ENCODE measurements around the gene BTAF1. TPM values are rescaled to one million over a fixed set of nuclear protein-coding genes. Genes with fewer than 3 reads are reported as not detected.
"Not testable (repeated sequence)": the region's sequence is repeated elsewhere in the genome, so short reads cannot be mapped to it uniquely, and the experiment has no call there.

The BTAF1 gene
- total RNA-seq, 3 donors from 2014 or later, result 44.5 to 49.5 (median 46.3) TPM

- not testable (repeated sequence) for H3K9me3 Mint-ChIP-seq; DNase-seq; H3K27me3 Mint-ChIP-seq (ENCODE audit: low read depth); ATAC-seq; H3K4me1 Mint-ChIP-seq (ENCODE audit: low read depth); H3K4me3 Mint-ChIP-seq
- peaks cover 59% of the 10 kb centered on the region for H3K36me3 Mint-ChIP-seq (ENCODE audit: insufficient read depth)
Measured at GRCh38 chr10:92025340-92025739, 101.8 kb downstream of the BTAF1 start.

GRCh38 chr10:92027141-92027540 is 103.6 kb downstream of the BTAF1 start:
- DNase-seq, result no peak
- Mint-ChIP-seq H3K36me3 (ENCODE audit: insufficient read depth) (peaks cover 55% of the 10 kb centered on the region), H3K27me3 (ENCODE audit: low read depth) (no peaks in the 10 kb centered on the region), H3K4me3 (no peak overlapping the region), H3K9me3 (no peaks in the 10 kb centered on the region), H3K4me1 (ENCODE audit: low read depth) (no peaks in the 10 kb centered on the region)
- no peak for ATAC-seq

GRCh38 chr10:92031580-92031979 is 108.0 kb downstream of the BTAF1 start:
- Mint-ChIP-seq H3K4me1 (ENCODE audit: low read depth) (no peaks in the 10 kb centered on the region), H3K36me3 (ENCODE audit: insufficient read depth) (peaks cover 53% of the 10 kb centered on the region), H3K4me3 (no peak overlapping the region), H3K27me3 (ENCODE audit: low read depth) (no peaks in the 10 kb centered on the region), H3K9me3 (no peaks in the 10 kb centered on the region)
- no peak for ATAC-seq
- DNase-seq, result no peak

- not testable (repeated sequence) for H3K4me1 Mint-ChIP-seq (ENCODE audit: low read depth); DNase-seq; H3K27me3 Mint-ChIP-seq (ENCODE audit: low read depth); H3K4me3 Mint-ChIP-seq; H3K9me3 Mint-ChIP-seq; ATAC-seq
- H3K36me3 Mint-ChIP-seq (ENCODE audit: insufficient read depth), result peaks cover 41% of the 10 kb centered on the region
Measured at GRCh38 chr10:92033070-92033469, 109.5 kb downstream of the BTAF1 start.

GRCh38 chr10:92038949-92039348 is 115.4 kb downstream of the BTAF1 start:
- DNase-seq (no peak), ATAC-seq (no peak)
- Mint-ChIP-seq H3K36me3 (ENCODE audit: insufficient read depth) (peaks cover 8% of the 10 kb centered on the region), H3K4me1 (ENCODE audit: low read depth) (no peaks in the 10 kb centered on the region), H3K4me3 (no peak overlapping the region), H3K27me3 (ENCODE audit: low read depth) (no peaks in the 10 kb centered on the region), H3K9me3 (no peaks in the 10 kb centered on the region)

GRCh38 chr10:92042541-92042940 is 119.0 kb downstream of the BTAF1 start:
- DNase-seq, result no peak
- ATAC-seq, result no peak
- Mint-ChIP-seq H3K27me3 (ENCODE audit: low read depth) (no peaks in the 10 kb centered on the region), H3K36me3 (ENCODE audit: insufficient read depth) (no peaks in the 10 kb centered on the region), H3K9me3 (no peaks in the 10 kb centered on the region), H3K4me1 (ENCODE audit: low read depth) (peaks cover under 1% of the 10 kb centered on the region), H3K4me3 (no peak overlapping the region)

- Mint-ChIP-seq H3K9me3 (no peaks in the 10 kb centered on the region), H3K4me1 (ENCODE audit: low read depth) (peaks cover 11% of the 10 kb centered on the region), H3K27me3 (ENCODE audit: low read depth) (no peaks in the 10 kb centered on the region), H3K36me3 (ENCODE audit: insufficient read depth) (no peaks in the 10 kb centered on the region), H3K4me3 (no peak overlapping the region)
- no peak for ATAC-seq
- DNase-seq, result no peak
Measured at GRCh38 chr10:92045641-92046106, 122.1 kb downstream of the BTAF1 start.

GRCh38 chr10:92047215-92047614 is 123.6 kb downstream of the BTAF1 start:
- no peaks in the 10 kb centered on the region for H3K27me3 Mint-ChIP-seq (ENCODE audit: low read depth)
- ATAC-seq, result no peak
- no peak overlapping the region for H3K4me3 Mint-ChIP-seq
- H3K4me1 Mint-ChIP-seq (ENCODE audit: low read depth), result peaks cover 11% of the 10 kb centered on the region
- DNase-seq, result no peak
- H3K9me3 Mint-ChIP-seq, result no peaks in the 10 kb centered on the region
- no peaks in the 10 kb centered on the region for H3K36me3 Mint-ChIP-seq (ENCODE audit: insufficient read depth)

GRCh38 chr10:92052088-92052487 is 128.5 kb downstream of the BTAF1 start:
- Mint-ChIP-seq H3K27me3 (ENCODE audit: low read depth) (no peaks in the 10 kb centered on the region), H3K36me3 (ENCODE audit: insufficient read depth) (peaks cover 9% of the 10 kb centered on the region), H3K9me3 (no peaks in the 10 kb centered on the region), H3K4me3 (no peak overlapping the region), H3K4me1 (ENCODE audit: low read depth) (peaks cover 11% of the 10 kb centered on the region)
- ATAC-seq (no peak), DNase-seq (no peak)

GRCh38 chr10:92052741-92053140 is 129.2 kb downstream of the BTAF1 start:
- DNase-seq (no peak), ATAC-seq (no peak)
- peaks cover 9% of the 10 kb centered on the region for H3K36me3 Mint-ChIP-seq (ENCODE audit: insufficient read depth)
- H3K4me3 Mint-ChIP-seq, result no peak overlapping the region
- H3K9me3 Mint-ChIP-seq, result no peaks in the 10 kb centered on the region
- H3K27me3 Mint-ChIP-seq (ENCODE audit: low read depth), result no peaks in the 10 kb centered on the region
- H3K4me1 Mint-ChIP-seq (ENCODE audit: low read depth), result peaks cover 8% of the 10 kb centered on the region

GRCh38 chr10:92054807-92055206 is 131.2 kb downstream of the BTAF1 start:
- no peaks in the 10 kb centered on the region for H3K27me3 Mint-ChIP-seq (ENCODE audit: low read depth)
- DNase-seq (no peak), ATAC-seq (no peak)
- no peaks in the 10 kb centered on the region for H3K4me1 Mint-ChIP-seq (ENCODE audit: low read depth)
- peaks cover 9% of the 10 kb centered on the region for H3K36me3 Mint-ChIP-seq (ENCODE audit: insufficient read depth)
- no peak overlapping the region for H3K4me3 Mint-ChIP-seq
- no peaks in the 10 kb centered on the region for H3K9me3 Mint-ChIP-seq

GRCh38 chr10:92062273-92062672 is 138.7 kb downstream of the BTAF1 start:
- Mint-ChIP-seq H3K36me3 (ENCODE audit: insufficient read depth) (peaks cover 8% of the 10 kb centered on the region), H3K4me3 (no peak overlapping the region), H3K4me1 (ENCODE audit: low read depth) (no peaks in the 10 kb centered on the region), H3K27me3 (ENCODE audit: low read depth) (no peaks in the 10 kb centered on the region), H3K9me3 (no peaks in the 10 kb centered on the region)
- ATAC-seq, result no peak
- DNase-seq, result no peak

GRCh38 chr10:92064506-92064905 is 140.9 kb downstream of the BTAF1 start:
- H3K9me3 Mint-ChIP-seq, result no peaks in the 10 kb centered on the region
- ATAC-seq (no peak), DNase-seq (no peak)
- H3K36me3 Mint-ChIP-seq (ENCODE audit: insufficient read depth), result peaks cover 8% of the 10 kb centered on the region
- H3K4me1 Mint-ChIP-seq (ENCODE audit: low read depth), result no peaks in the 10 kb centered on the region
- no peaks in the 10 kb centered on the region for H3K27me3 Mint-ChIP-seq (ENCODE audit: low read depth)
- no peak overlapping the region for H3K4me3 Mint-ChIP-seq

- DNase-seq (no peak), ATAC-seq (no peak)
- Mint-ChIP-seq H3K4me1 (ENCODE audit: low read depth) (no peaks in the 10 kb centered on the region), H3K9me3 (no peaks in the 10 kb centered on the region), H3K36me3 (ENCODE audit: insufficient read depth) (peaks cover 2% of the 10 kb centered on the region), H3K4me3 (no peak overlapping the region), H3K27me3 (ENCODE audit: low read depth) (no peaks in the 10 kb centered on the region)
Measured at GRCh38 chr10:92066386-92066785, 142.8 kb downstream of the BTAF1 start.

GRCh38 chr10:92068900-92069299 is 145.3 kb downstream of the BTAF1 start:
- H3K27me3 Mint-ChIP-seq (ENCODE audit: low read depth), result no peaks in the 10 kb centered on the region
- no peaks in the 10 kb centered on the region for H3K9me3 Mint-ChIP-seq
- H3K4me3 Mint-ChIP-seq, result no peak overlapping the region
- no peak for DNase-seq
- ATAC-seq, result no peak
- no peaks in the 10 kb centered on the region for H3K36me3 Mint-ChIP-seq (ENCODE audit: insufficient read depth)
- H3K4me1 Mint-ChIP-seq (ENCODE audit: low read depth), result no peaks in the 10 kb centered on the region
